ENCODE results near the gene CRBN.

The CRBN gene

GRCh38 chr3:3179407-3180094 lies at the start of gene CRBN:
Gene CRBN (minus strand): TSS chr3:3179691. CDS start chr3:3179687, 4 bp downstream.
- DNase-seq, result peak; percentile 55

- DNase-seq, result no peak
Measured at GRCh38 chr3:3227640-3228039, 48.1 kb upstream of the CRBN start.

GRCh38 chr3:3221528-3221927 lies 42.0 kb upstream of the CRBN start:
- no peak for DNase-seq

- DNase-seq, result no peak
Measured at GRCh38 chr3:3216401-3216800, 36.9 kb upstream of the CRBN start.

GRCh38 chr3:3212781-3213440 lies 33.4 kb upstream of the CRBN start:
- no peak for DNase-seq

GRCh38 chr3:3209714-3210113 lies 30.2 kb upstream of the CRBN start:
- DNase-seq, result no peak

GRCh38 chr3:3209057-3209456 lies 29.6 kb upstream of the CRBN start:
- no peak for DNase-seq

GRCh38 chr3:3201611-3202010 lies 22.1 kb upstream of the CRBN start:
- DNase-seq, result no peak

GRCh38 chr3:3200632-3201212 lies 21.2 kb upstream of the CRBN start:
- no peak for DNase-seq

- no peak for DNase-seq
Measured at GRCh38 chr3:3199306-3199705, 19.8 kb upstream of the CRBN start.

- no peak for DNase-seq
Measured at GRCh38 chr3:3196148-3196861, 16.8 kb upstream of the CRBN start.

- no peak for DNase-seq
Measured at GRCh38 chr3:3194861-3195260, 15.4 kb upstream of the CRBN start.

- no peak for DNase-seq
Measured at GRCh38 chr3:3192286-3192675, 12.8 kb upstream of the CRBN start.

- no peak for DNase-seq
Measured at GRCh38 chr3:3191675-3192285, 12.3 kb upstream of the CRBN start.

GRCh38 chr3:3189961-3190360 lies 10.5 kb upstream of the CRBN start:
- DNase-seq, result no peak

GRCh38 chr3:3189102-3189727 lies 9.7 kb upstream of the CRBN start:
- DNase-seq, result no peak

- DNase-seq, result no peak
Measured at GRCh38 chr3:3184876-3185275, 5.4 kb upstream of the CRBN start.

GRCh38 chr3:3180456-3180855 lies 965 bp upstream of the CRBN start:
- DNase-seq, result no peak

GRCh38 chr3:3178498-3179328 lies 778 bp downstream of the CRBN start:
- DNase-seq, result no peak

GRCh38 chr3:3177861-3178497 lies 1.5 kb downstream of the CRBN start:
- no peak for DNase-seq

- DNase-seq, result no peak
Measured at GRCh38 chr3:3172627-3173026, 6.9 kb downstream of the CRBN start.

Measured in NCI-H446 treated with DMSO at 0.1 percent for 48 hours (cell line).